Superior temporal gyrus (tissue), 1 donor: Measurements from ENCODE around the gene CLSTN2.

ENCODE experiments used
- DNase-seq: peaks from one replicate; pipeline ENCODE4 v3.0.0-alpha.2; 2016; ENCODE audit errors: extremely low spot score

The CLSTN2 gene

DNA sequence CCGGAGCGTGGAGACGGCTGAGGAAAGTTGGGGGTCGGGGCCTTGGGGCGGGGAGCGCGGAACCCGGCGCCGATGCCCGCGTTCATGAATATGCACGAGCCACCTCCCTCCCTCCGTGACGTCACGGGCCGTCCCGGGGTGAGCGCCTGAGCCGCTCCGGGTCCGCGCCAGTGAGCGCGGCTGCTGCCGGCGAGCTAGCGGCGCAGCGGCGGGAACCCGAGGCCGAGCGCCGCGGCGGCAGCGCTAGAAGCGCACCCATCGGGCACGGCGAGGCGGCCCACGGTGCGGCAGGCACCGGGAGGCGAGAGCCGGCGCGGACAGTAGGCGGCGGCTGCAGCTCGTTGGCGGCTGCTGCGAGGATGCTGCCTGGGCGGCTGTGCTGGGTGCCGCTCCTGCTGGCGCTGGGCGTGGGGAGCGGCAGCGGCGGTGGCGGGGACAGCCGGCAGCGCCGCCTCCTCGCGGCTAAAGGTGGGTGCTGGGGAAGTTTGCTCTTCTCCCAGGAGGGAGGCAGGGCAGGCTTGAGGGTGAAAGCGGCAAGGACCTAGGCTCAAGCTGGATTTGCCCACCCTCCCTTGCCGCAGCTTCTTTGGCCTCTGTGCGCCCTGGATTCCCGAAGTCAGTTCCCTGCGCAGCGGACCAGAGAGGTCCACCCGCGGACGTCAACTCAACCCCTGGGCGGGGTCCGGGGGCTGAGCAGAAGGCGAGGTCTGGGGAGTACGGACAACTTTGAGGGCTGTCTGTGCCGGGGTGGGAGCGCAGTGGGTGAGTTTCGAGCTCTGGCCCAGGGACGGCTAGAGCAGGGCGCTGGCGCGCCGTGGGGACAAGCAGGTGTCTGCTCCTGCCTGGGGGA is at the start of gene CLSTN2:
TSS of gene CLSTN2 (plus strand) at position 170 of the 850 bp plus-strand sequence.
- peak; percentile 86 for DNase-seq

DNA sequence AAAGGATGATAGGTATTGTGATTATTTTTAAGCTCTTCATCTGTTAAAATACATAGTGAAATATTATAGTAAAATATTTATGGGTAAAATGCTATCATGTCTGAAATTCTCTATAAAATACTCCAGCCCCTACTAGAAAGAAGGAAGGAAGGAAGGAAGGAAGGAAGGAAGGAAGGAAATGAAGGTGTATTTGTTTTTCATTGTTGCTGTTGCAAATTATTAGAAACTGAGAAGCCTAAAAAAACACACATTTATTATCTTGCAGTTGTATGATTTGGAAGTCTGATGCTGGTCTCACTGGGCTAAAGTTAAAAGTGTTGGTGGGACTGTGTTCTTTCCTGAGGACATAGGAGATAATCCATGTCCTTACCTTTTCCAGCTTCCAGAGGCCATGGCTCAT is 47.6 kb upstream of the CLSTN2 start:
- no peak for DNase-seq

DNA sequence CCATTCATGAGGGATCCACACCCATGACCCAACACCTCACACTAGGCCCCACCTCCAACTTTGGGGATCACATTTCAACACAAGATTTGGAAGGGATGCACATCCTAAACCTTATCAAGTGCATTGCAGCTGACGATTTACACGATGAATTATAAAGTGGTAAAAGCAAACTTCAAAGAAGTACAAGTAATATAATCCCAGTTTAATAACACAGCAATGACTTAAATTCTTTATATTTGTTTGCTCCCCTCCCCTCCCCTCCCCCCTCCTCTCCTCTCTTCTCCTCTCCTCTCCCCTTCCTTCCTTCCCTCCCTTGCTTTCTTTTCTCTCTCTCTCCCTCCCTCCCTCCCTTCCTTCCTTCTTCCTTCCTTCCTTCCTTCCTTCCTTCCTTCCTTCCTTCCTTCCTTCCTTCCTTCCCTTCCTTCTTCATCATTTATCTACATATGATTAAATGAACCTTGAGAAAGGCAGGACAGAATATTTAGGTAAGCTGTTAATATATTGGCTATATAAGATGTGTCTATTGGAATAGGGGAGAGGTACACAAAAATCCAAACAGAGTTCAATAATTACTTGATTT is 46.3 kb upstream of the CLSTN2 start:
- DNase-seq: no peak

DNA sequence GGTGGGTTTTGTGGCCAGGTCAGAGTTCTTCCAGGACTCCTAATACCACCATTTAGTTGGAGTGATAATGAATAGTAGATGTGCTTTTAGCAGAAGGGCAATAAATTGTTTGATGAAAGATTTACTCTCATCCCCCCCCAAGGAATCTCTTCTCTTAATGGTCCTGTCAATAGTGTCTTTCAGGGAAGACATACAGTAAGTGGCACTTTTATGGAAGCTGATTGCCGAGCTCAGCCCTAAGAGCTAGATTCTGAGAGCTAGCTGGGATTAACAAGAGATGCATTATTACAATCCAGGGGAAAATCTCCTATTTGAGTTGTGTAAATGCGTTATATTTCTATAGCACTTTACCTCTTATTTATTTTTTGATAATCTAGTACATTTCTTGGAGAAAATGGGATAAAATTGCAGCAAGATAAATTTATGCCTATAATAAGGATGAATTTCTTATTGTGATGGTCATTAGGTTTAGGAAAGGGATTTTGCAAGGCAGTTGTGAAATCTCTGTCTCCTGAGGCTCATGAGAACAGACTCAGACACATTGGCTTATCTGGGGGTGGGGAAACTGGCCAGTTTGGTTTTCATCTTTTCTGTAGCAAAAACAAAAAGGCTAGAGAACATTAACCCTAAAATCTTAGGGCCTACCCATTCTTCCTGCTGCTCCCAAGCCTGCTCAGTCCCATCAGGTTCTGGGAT is 41.6 kb upstream of the CLSTN2 start:
- DNase-seq: no peak

DNA sequence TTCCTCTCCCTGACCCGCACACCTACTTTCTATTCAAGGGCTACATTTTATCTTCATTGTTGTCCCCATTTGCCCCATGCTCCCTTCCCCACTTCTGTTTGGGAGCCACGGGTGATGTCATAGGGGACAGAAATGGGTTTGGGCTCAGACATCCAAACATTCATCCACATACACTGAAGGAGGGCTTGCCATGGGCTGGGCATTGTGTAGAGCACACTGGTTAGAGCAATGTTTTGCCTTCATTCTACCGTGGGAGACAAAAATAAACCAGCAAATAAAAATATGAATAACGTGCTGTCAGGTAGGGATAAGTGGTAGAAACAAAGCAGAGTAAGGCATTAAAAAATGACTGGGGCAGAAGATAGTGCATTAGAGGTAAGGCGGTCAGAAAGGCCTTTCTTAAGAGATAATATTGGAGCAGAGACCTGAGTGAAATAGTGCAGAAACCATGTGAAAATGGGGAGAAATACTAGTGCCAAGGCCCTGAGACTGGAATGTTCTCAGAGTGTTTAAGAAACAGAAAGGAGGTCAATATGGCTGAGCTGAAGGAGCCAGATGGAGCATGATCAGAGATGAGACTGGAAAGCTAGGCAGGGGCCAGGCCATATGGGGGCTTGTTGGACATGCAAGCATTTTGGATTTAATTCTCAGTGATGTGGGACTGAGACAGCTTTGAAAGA is 40.9 kb upstream of the CLSTN2 start:
- DNase-seq: no peak

DNA sequence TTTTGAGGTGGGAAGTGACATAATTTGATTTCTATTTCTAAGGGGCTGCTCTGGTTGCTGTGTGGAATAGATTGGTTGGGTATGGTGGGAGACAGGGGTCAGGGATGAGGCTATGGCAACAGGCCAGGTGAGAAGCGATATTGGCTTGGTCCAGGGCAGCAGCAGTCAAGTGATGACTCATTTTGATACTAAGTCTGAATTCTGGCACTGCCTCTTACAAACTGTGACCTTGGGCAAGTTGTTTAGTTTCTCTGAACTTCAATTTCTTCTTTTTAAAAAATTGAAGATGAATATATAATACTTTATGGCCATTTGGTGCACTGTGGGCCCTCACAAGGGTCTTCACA is 40.4 kb upstream of the CLSTN2 start:
- no peak for DNase-seq

DNA sequence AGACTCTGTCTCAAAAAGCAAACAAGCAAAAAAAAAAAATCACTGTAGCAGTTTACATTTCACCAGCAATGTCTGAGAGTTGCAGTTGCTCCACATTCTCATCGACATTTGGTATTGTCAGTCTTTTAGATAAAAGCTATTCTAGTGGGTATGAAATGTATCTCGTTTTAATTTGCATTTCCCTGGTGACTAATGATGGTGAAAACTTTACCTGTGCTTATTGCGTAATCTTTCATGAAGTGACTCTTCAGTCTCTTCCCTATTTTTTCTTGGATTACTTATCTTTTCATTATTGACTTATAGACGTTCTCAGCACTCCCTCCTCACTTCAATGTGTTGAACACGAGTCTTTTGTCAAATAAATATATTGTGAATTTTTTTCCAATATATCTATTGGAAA is 37.2 kb upstream of the CLSTN2 start:
- no peak for DNase-seq

DNA sequence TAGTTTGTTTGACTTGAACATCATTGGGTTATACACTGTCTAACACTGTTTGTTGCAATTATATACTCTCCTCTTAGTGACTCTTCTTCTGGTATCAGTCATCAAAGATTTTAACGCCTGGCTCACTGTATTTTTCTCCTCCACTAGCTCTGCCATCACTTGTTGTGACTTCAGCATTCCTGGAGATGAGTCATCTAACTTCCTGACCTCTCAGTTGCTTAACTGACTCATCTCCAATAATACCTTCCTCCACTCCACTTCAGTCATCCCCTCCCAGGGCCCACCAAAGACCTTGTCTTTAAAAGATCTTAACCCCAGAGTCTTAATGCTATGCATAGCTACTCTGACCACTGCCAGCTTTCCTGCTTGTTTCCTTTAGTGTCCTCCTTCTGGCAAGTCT is 28.6 kb upstream of the CLSTN2 start:
- no peak for DNase-seq

DNA sequence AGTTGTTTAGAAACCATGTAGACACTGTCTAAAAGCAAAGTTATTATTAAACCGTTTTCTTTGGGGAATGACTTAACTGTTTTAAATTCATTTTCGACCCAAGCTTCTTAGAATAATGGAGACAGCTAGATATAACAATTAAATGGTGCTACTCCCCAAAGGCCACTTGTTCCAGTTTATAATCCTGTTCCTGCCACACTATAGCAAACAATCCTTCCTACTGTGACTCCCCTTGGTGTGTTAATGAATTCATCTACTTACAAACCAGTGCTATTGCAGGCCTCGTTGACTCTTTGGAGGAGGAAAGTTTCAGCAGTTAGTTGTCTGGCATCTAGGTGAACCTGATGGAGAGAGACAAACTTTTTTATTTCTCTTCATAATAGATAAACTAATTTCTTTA is 25.2 kb upstream of the CLSTN2 start:
- DNase-seq: no peak

DNA sequence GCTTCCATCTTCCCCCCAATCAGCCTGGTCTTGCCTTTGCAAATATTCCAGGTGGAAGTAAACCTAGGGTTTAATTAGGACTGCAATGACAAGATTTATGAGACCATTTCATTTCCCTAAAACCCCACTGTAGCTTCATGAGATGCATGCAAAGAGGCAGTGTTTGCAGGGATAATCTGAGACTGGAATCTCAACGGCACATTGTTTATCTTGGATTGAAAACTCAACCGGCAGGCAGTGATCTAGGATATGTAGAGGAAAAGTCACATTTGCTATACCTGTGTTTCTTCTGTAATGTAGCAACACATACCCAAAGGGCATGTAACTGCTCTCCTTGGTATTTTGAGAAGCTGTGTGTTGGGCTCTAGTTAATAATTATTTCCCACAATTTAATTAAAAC is 18.7 kb upstream of the CLSTN2 start:
- no peak for DNase-seq

DNA sequence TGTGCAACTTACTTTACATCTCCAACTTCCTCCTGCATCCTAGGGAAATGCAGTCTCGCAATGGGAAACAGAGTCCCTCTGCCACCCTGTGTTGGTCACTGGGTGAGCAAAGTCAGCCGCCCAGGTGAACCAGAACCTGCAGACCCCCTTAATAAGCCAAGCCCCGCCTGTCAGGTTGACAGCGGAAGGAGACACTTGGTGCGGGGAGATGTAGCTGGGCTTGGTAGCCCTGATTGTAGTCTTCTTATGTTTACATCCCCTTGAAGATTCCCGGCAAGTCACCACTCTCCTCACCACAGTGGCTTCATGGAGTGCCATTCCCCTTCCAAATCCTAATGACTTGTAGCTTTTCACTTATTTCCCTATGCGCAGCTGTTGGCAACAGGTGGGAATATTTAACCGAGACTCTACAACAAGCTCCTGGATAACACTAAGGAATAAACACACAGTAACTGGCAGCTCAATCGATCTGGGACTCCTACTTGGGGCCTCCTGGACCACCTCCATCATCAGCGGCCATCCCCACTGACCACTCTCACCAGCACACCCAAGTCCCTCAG is 17.7 kb upstream of the CLSTN2 start:
- no peak for DNase-seq

DNA sequence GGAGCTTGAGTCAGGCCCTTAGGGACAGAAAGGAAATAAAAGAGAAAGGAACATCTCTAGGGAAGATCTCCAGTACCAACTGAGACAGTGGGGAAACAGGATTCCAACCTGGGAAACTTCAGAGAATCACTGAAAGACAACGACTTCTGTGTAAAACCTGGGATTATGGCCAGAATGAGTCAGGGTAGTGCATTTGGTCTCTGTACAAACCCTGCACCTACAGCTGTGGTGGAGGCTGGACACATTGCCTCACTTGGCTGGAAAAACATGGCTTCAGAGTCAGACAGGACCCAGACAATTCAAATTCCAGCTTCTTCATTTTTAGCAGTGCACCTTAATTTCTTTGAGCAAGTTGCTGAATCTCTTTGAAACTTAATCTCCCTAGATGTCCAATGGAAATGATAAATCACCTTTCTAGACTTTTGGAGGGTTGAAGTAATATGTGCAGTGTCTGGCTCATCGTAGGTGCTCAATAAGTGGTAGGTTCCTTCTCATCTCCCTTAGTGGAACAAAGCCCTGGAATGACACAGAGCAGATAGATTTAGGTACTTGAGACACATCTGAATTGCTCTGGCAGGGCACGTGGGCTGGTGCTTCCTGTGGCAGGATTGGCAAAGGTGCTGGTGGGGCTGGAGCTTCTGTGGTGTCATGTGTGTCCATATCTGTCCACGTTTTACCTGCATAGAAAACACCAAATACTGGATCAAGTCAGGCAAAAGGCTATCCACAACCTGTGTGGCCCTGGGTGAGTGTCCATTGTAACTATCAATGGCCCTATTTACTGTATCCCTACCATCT is 6.1 kb upstream of the CLSTN2 start:
- no peak for DNase-seq

DNA sequence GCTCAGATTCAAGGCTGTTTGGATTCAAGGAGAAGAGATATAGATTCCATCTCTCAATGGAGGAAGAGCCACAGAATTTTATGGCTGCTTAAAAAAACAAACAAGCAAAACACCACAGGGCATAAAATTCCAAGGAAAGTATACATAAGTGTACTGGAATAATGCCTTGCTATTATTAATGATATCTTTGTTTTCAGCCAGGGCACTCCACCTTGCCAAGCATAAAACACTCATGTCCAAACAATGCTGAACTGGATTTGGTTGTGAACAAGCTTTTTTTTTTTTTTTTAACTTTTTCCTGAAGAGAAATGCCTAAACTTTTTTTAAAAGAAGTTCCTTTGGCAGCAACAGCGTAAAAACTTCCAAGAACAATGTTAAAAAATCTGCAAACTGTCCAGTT is 4.8 kb upstream of the CLSTN2 start:
- DNase-seq: no peak

DNA sequence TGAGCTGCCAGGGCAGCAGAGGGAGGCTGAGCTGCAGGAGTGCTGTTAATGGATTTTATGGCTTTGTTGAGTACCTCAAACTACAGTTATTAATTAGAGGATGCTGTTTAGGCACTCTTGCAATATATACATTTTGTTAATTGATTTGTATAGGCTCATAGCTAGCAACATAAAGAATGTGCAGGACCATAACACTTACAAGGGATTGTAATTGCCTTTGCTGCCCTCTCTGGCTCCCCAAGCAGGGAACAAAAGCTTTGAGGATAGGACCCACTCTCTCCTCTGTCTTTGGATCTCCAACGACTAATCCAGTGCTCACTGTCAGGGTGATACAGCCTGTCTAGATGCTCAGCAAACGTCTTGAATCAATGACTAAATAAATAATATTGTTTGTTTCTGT is 1.2 kb upstream of the CLSTN2 start:
- DNase-seq: no peak

DNA sequence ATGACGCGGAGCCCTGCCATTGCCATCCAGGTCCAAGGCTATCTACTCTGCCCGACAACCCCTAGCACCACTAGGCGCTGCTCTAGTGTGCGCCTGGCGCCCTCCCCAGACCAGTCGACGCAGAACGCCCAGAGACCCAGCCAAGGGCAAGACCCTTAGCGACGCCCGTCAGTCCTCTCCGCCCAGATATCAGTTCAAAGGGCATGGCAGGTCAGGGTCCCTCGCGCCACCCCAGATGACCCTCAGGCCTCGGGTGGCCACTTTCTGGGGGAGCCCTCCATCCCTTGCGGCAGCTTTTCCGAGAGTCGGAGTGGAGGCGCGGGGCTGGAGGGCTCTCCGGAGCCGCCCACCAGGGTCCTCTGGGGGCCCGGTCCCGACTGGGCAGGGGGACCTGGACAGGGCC is 371 bp upstream of the CLSTN2 start:
- peak; percentile 75 for DNase-seq

DNA sequence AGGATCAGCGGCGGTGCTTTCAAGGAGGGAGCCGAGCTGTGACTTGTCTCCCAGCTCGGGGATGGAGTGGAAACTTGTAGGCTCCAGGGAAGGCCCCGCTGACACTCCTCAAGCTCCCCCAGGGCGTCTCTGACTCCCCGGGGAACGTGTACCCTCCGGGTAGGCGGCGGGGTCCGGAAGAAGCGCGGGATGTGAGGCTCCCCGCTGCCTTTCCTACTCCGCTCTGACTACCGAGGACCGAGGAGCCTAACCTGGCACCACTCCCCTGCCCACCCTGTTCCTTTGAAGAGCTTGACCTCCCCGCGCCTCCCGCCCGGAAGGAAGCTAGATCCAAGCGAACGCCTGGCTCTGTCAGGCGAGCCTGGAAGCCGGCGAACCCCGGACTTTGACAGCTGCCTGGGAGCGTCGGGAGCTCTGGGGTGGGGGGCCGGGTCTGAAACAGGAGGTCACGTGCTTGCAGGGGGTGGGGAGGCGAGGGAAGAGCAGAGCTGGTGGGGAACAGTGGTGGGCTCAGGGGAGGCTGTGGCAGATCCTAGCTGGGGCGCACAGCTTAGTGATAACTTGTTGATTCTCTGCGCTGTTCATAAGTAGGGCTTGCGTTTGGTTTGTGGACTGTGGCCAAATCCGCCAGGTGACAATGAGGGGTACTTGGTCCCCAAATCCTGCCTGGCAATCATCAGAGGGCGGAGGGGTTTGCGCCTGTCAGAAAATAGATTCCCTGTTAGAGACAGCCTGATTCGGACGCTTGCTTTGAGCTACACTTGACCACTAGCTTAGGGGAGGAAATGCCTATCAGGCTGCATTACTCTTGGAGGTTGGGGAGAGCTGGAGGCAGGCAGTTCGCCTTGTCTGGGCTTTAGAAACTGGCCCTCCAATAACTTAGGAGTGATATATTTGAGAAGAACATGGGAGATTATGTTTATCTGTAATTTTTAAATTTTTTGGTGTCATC is 1.2 kb downstream of the CLSTN2 start:
- peak; percentile 24 for DNase-seq

DNA sequence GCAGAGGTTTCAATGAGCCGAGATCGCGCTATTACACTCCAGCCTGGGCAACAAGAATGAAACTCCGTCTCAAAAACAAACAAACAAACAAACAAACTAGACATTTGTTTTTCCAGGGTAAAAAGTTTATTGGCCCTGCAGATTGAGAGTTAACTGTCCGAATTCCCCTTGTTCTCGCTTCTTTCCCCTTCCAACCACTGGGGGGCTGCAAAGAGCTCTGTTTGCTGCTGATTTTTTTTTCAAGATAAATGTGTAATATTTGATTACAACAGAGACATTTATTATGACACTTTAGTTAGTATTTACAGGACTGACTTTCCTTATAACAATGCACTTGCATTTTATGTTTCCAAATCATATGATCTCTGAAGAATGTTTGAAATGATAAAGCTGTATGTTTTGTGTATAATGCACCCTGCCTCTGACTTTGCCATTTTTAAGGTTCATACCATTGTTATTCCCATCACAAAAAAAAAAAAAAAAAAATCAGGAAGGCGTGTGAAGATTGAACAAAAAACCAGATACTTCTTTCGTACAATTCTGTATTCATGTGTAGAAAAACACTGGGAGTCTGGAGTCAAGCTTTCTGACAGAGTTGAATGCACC is 2.8 kb downstream of the CLSTN2 start:
- peak; percentile 81 for DNase-seq

DNA sequence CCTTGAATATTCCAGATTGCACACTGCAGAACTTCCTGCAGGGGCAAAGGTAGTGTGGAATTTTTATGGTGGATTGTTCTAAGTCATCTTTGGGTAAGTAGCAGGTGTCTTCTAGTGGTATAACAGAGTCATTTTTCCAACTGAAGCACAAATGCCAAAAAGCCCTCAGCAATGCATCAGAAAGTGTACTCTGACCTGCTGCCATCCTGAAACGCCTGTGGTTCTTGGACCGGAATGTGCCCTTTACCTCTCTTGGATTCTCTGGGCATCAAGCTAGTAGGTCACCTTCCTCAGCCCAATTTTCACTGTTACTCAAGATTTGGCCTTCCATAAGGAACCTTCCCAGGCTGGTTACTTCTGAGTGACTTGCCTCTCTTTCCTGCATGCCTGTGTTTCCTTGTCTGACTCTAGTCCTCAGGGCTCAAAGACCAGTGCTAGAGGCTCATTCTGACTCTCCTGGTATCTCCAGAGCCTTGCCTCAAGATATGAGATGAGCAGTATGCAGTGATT is 4.8 kb downstream of the CLSTN2 start:
- no peak for DNase-seq

DNA sequence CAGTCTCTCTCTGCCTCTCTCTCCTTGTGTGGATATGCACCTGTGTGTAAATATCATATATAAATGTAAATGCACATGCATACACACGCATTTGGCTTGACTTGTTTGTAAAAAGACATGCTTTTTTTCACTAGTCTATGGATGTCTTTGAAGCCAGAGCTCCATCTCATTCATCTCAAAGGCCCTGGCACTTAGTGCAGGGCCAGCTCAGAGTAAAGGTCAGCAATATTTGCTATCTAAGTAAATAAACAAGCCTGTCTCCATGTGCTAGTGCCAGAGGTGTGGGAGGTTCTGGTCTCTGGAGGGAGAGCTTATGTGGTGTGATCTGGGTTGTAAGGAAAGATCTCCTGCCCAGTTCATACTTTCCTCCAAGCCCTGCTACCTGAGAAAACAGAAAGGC is 5.6 kb downstream of the CLSTN2 start:
- no peak for DNase-seq

DNA sequence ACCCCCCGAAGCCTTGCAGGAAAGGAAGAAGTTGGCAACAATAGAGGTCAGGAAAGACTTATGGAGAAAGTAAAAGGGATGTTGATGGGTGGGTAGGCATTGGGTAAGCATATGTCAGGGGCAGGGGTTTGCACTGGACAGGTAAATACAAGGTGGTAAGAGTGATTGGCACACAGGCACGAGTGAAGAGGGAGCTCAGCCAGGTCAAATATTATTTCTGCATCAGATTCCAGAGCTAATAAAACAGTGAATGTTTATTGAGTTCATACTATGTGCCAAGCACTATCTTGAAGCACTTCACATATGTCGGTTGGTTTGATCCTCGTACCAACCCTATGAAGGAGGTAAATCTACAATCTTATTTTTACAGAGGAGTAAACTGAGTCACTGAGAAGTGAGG is 6.6 kb downstream of the CLSTN2 start:
- DNase-seq: no peak
